Islet of Langerhans (tissue), 1 donor: ENCODE data around the gene SCGB3A2.
"Not testable (repeated sequence)": the region's sequence is repeated elsewhere in the genome, so short reads cannot be mapped to it uniquely, and the experiment has no call there.

Experiments
- FAIRE-seq: peaks from one replicate; lab custom pipeline; 2011; peaks lifted over from hg19 to GRCh38; lab: Jason Lieb, UNC

SCGB3A2 gene

DNA sequence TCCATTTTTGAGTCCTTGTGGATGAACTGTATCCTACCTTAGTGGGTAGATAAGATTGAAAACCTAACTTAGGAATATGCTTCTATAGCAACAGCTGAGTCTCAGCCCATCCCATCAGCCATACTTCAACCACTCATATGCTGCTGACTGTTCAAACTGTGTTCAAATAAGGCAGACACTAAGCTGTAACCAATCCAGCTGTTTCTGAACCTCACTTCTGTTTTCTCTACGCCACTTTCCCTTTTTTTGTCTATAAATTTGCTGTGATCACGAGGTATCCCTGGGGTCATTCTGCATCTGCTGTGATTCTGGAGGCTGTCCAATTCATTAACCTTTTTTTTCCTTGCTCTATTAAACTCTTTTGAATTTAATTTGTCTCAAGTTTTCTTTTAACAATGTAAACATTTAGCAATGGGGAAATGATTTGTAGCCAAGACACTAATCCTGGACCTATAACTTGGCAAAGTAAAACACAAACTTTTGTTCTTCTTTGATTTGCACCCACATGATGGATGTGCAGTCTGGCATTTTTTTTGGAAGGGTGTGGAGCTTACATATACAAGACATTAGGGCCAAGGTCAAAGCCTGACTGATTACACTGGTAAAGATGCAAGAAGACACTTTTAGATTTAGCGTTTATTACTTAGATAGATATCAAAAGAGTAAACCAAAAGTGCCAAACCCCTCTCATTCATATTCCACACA lies 14.9 kb upstream of the SCGB3A2 start:
- FAIRE-seq: no peak

DNA sequence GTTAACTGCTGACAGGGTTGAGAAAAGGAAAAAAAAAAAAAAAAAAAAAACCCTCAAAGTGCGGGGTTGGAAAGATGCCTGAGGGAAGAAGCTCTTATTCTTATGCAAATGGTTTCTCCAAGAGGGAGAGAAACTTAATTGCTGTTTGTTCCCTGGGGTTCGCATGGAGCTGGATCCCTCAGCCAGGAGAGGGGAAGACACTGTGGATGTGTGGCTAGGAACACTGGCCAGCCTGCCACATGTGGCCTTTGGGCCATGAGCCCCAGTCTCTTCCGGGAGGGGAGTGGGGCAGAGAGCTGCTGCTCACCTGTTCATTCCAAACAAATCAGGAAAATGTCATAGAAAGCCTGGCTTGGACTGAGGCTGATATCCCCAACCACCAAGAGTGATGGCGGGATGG lies 9.4 kb upstream of the SCGB3A2 start:
- no peak for FAIRE-seq

DNA sequence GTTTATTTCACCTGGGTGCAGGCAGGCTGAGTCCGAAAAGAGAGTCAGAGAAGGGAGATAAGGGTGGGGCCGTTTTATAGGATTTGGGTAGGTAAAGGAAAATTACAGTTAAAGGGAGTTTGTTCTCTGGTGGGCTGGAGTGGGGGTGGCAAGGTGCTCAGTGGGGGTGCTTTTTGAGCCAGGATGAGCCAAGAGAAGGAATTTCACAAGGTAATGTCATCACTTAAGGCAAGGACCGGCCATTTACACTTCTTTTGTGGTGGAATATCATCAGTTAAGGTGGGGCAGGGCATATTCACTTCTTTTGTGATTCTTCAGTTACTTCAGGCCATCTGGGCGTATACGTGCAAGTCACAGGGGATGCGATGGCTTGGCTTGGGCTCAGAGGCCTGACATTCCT lies 8.6 kb upstream of the SCGB3A2 start:
- not testable (repeated sequence) for FAIRE-seq

DNA sequence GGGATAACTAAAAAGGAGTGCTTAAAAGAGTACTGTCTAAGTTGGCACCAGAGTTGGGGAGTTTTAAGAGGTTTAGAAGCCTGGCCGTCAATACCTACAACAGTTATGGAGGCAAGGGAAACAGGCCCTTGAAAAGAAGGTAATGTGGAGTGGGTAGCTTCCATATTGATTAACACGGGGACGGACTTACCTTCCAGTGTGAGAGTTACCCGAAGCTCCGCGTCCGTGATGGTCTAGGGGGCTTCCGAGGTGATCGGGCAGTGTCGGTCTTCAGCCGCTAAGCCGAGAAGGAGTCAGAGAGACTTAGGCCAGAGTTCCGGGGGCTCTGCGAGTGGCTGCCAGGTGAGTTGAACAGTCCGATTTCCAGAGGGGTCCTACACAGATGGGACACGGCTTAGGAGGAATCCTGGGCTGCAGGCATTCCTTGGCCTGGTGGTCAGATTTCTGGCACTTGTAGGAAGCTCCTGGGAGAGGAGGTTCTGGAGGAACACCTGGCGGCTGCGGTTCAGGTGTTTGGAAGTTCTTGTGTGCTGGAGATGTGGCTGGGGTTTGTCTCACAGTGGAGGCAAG lies 6.4 kb upstream of the SCGB3A2 start:
- not testable (repeated sequence) for FAIRE-seq

DNA sequence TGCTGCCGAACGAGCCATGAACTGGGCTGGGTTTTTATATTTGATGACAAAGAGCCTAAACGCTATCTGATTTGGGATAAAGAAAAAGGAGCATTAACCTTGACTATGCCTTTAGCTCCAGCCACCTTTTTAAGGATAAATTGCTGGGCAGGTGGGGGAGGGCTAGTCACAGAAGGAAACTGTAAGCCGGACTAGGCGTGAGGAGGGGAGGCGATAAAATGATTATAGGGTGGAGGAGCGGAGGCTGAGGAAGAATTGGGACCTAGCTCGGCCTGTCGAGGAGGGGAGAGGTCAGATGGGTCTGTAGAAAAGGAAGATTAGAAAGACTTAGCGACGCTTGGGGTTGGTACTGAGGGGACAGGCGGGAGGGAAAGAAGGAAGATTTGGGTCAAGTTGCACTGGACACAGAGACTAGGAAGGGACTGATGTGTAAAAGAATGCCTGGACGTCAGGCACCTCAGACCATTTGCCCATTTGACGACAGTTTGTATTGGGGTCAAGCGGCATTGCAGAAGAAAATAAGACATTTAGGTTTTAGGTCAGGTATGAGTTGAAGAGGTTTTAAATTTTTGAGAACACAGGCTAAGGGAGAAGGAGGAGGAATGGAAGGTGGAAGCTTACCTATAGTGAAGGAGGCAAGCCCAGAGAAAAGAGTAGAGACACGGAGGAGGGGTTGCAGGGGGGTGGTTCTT lies 5.6 kb upstream of the SCGB3A2 start:
- not testable (repeated sequence) for FAIRE-seq

DNA sequence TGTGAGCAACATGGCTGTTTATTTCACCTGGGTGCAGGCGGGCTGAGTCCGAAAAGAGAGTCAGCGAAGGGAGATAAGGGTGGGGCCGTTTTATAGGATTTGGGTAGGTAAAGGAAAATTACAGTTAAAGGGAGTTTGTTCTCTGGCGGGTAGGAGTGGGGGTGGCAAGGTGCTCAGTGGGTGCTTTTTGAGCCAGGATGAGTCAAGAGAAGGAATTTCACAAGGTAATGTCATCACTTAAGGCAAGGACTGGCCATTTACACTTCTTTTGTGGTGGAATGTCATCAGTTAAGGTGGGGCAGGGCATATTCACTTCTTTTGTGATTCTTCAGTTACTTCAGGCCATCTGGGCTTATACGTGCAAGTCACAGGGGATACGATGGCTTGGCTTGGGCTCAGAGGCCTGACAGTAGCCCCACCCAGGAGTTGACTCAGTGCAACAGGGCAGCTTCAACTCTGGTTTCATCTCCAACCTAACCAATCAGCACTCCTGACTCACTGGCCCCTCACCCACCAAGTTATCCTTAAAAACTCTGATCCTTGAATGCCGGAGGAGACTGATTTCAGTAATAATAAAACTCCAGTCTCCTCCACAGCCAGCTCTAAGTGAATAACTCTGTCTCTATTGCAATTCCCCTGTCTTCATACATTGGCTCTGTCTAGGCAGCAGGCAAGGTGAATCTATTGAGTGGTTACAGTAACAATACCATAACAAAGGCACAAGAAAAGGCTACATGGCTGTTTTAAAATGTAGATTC lies 4.2 kb upstream of the SCGB3A2 start:
- not testable (repeated sequence) for FAIRE-seq

DNA sequence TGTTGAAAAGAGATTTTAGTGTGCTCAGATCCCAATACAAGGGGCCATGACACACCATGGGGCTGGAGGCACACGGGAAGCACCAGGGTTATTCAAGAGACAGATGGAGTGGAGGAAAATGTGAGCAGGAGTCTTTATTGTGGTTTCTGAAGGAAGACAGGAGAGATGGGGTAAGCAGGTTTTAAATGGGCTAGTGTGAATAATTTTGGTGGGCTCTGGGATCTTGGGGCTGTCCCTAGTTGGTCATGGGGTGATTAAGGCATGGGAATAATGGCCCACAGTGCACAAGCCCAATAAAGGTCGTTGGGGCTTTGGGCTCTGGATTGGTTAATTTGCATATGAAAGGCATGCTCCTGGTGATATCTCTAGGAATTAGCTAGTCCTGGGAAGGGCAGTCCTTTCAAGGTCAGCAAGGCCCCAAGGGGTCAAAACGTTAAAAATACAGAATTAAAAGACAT lies 3.6 kb upstream of the SCGB3A2 start:
- no peak for FAIRE-seq

DNA sequence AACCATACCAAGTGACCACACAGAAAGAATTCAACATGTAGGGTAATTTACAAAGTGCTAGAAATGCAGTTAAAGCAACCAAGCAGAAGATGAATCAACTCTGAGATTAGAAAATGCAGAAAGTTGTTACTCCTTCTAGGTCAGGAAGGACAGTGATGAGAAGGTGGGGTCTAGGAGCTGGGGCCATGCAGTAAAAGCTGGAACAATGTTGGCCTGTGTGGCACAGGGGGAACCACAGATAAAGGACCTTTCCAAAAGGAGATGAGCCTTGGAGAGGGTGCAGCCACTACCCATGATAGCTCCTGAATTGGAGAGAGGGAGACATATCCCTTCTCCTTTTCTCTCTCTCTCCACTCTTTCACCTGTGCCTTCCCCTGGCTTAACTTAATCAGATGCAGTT lies 2.4 kb upstream of the SCGB3A2 start:
- FAIRE-seq: no peak

DNA sequence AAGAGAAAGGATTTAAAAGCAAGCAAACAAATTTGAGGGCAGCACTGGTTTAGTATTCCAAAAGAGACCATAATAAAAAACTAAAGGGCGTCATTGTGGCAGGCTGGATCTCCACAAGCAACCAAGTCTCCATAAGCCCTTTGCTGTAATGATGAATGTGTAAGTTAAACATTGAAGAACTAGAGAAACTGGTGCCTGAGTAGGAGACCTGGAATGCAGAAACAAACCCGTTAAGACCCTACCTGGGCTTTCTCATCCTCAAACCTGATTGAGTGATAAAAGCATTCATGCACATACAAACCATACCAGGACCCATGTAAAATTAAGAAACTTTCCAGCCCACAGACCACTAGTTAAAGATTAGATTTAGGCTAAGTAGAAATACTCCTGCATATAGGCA lies 1.9 kb upstream of the SCGB3A2 start:
- no peak for FAIRE-seq

DNA sequence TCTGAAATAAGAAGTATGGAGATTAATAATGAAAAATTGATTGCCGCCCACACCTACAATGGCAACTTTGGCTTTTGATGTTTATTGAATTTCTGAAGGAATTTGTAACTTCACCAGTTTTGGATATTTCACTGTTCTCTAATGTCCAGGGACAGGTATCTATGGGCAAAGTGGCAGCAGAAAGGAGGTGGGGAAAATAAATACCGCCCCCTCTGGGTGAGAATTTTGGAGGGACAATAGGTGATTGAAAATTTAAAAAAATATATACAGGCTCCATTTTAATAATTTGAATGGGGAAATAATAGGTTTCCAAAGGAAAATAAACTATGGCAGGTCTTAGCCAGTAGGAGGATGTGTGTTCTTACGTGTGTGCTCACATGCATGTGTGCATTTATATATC lies 1.3 kb downstream of the SCGB3A2 start:
- FAIRE-seq: no peak

DNA sequence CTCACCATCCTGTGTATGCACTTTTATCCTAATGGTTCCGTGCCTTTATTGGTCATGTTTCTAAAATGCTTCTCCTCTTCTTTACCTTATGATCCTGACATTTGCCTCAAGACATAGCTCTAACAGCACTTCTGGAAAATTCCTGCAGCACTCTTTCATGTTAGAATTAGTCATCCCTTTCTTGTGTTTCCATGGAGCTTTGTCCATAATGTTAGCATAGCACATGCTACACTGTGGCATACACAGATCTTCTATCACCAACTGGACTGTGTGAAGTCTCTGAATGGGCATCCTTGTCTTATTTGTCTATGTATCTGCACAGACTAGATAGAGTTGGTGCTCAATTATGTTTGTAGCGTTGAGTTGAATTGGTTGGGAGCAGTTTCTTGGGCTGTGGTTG lies 2.0 kb downstream of the SCGB3A2 start:
- no peak for FAIRE-seq

DNA sequence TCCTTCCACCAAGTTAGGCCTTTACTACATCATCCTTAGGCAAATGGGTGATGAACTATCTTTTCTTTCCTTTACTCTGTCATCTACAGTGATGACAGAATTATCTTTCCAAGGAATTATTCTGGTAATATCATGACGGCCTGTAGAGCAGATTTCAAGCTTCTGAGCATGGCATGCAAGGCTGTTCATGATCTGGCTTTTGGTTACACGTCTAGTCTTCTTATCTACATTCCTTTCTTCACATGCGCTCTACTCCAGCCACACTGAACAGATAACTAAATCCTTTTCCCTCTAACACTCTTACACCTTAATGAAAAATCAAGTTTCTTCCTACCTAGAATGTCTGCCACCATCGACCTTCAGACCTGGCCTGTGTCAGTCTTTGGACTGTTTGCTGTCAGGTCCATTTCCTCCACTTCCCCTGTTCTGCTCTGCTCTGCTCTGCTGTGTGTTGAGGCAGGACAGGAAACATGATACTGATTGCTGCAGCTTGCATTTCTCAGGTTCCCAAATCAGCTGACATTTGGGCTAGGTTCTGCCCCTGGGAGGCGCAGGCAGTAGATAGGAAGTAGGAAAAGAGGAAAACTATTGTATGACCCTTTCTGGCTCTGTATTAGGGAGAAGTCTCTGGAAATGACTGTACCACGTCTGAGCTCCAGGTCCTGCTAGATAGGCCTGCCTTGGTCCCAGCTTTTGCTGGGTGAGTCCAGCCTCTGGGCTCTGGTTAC lies 4.2 kb downstream of the SCGB3A2 start:
- FAIRE-seq: no peak

DNA sequence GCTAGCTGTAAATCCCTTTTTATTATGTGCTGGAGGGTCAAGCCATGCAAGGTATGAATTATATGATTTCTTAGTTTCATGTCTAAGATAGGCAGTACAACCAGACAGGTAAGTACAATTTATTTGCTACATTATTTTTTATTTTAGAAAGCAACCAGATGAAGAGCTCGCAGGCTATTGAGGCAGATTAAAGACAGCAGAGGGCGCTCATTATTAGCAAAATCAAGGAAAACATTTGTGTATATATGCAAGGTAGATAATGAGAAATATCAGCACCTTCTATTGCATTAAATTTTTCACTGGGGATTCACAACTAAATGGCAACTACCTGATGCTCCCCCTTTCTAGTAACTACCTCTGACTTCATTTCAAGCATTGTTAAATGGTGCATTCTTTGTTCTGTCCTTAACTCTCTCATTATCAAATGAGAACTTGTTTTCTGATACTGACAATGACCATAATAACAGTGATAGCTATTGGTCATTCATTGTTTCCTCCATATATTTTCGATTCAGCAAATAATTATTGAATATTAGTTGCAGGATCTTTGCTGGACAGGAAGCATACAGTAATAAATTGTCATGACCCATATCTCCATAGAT lies 8.6 kb downstream of the SCGB3A2 start:
- FAIRE-seq: peak; percentile 96

DNA sequence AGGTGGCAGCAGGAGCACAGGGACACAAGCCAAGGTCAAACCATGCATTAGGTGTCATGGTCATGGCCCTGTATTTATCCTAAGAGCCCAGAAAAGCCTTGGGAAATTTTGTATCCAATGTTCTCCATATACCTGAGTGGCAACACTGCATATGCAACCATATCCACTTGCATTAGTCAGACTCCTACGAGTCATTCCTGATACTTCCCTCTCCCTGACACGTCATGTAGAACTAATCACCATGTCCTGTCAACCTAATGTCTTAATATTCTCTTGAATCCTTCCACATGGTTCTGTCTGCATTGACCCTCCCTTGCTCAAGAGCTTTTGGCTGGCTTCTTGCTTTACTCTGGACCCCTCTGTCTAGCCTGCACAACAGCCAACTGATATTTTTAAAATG lies 9.4 kb downstream of the SCGB3A2 start:
- no peak for FAIRE-seq

DNA sequence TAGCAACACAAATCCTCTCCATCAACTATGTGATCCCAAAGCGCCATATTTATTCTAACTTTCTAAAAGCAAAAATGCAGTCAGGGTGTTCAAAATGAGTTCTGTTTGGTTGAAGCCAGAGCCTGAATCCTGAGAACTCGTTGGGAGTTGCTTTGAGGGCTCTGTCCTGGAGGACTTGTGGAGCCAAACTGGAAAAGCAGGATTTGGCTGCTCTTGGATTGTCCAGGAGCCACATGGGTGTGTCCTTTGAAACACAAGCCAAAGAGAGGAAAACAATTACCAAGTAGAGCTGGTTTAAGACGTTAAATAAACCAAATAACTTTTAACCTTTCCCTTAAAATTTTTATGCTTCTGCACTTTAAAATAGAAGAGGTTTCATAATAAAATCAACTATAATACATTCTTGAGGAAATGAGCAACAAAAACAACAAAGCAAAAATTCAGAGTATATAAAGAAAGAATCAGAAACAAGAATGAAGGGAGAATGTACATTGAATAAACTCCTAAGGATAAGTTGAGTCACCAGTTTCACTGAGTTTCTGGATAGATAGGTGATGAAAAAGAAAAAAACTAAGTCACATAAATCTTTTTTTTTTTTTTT lies 14.3 kb downstream of the SCGB3A2 start:
- no peak for FAIRE-seq

DNA sequence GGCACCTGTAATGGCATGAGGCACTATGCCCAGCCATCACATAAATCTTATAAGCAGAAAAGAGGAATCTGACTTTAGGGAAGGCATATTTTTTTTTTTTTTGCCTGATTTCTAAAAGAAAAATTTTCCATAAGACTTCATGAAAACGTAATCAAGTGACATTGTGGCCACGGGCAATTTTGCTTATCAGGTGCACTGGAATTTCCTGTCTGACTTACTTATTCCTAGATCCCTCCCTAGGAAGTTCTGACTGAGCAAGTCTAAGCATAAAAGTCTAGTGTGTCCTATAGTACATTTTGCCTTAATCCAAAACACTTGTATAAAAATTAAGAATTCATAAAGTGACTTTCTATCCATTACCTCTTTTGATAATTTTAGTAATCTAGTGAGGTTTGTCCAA lies 15.3 kb downstream of the SCGB3A2 start:
- FAIRE-seq: no peak

DNA sequence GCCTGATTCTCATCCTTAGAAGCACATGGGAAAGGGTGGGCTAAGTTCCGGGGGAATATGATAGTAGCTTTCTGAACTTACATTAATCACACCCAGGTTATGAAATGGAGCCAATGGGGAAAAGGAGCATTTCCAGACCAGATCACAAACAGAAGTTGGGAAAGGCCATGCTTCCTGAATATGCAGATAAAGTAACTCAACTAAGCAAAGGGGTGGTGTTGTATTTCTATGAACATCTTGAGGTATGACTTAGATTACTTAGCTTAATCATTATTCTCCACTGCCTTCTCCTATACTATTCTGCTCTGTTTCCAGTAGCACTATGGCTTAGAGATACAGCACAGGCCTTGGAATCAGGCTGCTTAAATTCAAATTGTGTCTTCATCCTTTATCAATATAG lies 17.4 kb downstream of the SCGB3A2 start:
- no peak for FAIRE-seq

DNA sequence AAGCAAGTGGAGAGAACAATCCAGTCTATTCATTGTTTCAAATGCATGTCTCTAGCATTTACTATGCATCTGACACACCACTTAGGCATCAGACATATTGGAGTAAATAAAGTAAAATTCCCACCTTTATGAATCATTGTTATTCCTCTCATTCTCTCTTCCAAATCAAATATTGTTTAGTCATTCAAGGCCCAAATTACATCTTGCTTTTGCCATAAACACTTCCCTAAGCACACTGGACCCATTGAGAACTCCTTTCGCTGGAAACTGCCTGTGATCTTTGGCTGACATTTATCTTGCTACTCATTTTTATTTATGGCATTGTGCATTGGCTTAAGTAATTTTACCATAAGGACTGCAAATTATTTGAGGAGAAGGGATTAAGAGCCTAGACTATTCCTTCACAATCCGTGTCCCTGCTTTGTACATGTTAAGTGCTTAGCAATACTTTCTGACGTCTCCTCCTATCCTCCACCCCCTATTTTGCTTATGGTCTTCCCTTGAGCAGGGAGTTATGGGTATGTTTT lies 20.4 kb downstream of the SCGB3A2 start:
- no peak for FAIRE-seq

DNA sequence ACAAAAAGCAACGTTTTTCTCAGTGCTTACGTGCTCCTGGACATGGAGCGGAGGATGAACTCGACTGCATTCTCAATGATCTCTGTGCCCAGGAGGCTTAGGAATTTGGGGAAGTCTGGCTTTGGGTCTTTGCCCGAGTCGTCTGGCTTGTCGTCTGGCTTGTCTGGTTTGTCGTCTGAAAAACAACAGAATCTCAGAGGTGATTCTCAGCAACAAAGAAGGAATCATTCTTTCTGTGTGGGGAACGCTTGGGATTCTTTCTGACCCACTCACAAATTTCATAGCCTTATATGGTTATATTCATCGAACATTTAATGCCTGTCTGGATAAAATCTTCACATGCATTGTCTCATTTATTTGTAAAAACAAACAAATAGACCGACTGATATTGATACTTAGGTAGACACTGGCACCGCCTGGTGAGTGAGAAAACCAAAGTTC lies 23.1 kb downstream of the SCGB3A2 start:
- FAIRE-seq: no peak

DNA sequence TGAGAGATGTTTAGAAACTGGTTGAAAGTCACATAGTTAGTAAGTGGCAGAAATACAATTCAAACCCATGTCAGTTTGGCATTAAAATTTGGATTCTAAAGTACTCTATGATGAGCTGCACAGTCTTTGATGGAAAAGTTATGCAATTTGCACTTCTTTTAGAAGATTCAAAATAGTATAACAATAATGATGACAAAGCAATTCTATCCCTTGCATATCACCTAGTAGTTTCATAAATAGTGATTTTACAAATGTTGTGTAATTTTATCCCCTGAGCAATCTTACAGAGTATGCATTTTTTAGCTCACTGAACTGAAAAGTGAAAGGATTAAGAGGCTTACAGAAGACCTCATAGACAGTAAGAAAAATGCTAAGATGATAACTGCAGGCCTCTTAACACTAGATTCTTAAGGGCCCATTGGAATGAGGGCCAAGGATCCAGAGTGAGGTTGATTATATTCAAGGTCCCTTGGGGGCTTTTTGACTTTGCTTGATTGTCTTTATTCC lies 24.2 kb downstream of the SCGB3A2 start:
- FAIRE-seq: peak; percentile 30

DNA sequence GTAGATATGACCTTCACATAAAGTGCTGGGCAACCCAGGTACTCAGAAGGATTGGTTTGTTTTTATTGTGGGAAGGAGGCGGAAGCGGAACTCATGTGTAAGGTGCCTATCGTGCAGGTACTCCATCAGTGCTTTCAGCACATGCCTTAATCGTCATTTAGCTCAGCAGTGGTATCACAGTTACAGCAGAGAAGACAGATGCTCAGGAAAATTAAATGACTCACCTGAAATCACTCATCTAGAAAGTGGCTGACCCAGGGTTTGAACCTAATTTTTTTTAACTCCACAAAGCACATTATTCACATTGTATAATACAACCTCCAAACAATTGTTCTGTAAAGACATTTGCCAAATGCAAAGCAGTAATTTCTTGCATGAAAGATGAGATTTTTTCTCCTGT lies 25.6 kb downstream of the SCGB3A2 start:
- peak; percentile 95 for FAIRE-seq
